Bronchial epithelial cell (primary cell): ENCODE results near the gene PRIM2. TPM values are rescaled to one million over a fixed set of nuclear protein-coding genes. Genes with fewer than 3 reads are reported as not detected.
"Not testable (repeated sequence)": the region's sequence is repeated elsewhere in the genome, so short reads cannot be mapped to it uniquely, and the experiment has no call there.

Experiments used
- DNase-seq: peaks from one replicate; pipeline ENCODE4 v3.0.0-alpha.2; 2010; ENCODE audit warnings: low read depth
- FAIRE-seq: peaks from 2 replicates; lab custom pipeline; 2011; peaks lifted over from hg19 to GRCh38; lab: Jason Lieb, UNC
- H3K27me3 ChIP-seq: 2 replicates; pipeline ENCODE4 v1.5.1; 2011; ENCODE audit warnings: low read length; ENCODE audit not compliant: control insufficient read depth, insufficient read depth
- H3K36me3 ChIP-seq: 2 replicates; pipeline ENCODE4 v1.5.1; 2011; ENCODE audit warnings: low read length; ENCODE audit not compliant: control insufficient read depth, insufficient read depth
- H3K4me3 ChIP-seq: 2 replicates; pipeline ENCODE4 v1.5.1; 2011; ENCODE audit warnings: mild to moderate bottlenecking, low read depth, low read length, control low read depth
- total RNA-seq: library from RNA; depleted of rRNA; stranded (reverse); fragments of >200 nt; gene quantifications from 2 replicates; pipeline ENCODE4 v1.2.1, GENCODE V29; 2014
- TF ChIP-seq, protein P1 (sequence below): IDR thresholded peaks from 2 replicates; pipeline ENCODE4 v1.5.1; 2011; ENCODE audit warnings: mild to moderate bottlenecking, moderate library complexity, low read length, control low read depth, inconsistent platforms; ENCODE audit not compliant: insufficient read depth, severe bottlenecking

PRIM2 gene
- total RNA-seq, 1 donor from 2014 or later = 14.7 TPM

- Histone ChIP-seq H3K27me3 (no peaks in the 10 kb centered on the region), H3K4me3 (no peak overlapping the region), H3K36me3 (no peaks in the 10 kb centered on the region)
- TF ChIP-seq, protein P1, sequence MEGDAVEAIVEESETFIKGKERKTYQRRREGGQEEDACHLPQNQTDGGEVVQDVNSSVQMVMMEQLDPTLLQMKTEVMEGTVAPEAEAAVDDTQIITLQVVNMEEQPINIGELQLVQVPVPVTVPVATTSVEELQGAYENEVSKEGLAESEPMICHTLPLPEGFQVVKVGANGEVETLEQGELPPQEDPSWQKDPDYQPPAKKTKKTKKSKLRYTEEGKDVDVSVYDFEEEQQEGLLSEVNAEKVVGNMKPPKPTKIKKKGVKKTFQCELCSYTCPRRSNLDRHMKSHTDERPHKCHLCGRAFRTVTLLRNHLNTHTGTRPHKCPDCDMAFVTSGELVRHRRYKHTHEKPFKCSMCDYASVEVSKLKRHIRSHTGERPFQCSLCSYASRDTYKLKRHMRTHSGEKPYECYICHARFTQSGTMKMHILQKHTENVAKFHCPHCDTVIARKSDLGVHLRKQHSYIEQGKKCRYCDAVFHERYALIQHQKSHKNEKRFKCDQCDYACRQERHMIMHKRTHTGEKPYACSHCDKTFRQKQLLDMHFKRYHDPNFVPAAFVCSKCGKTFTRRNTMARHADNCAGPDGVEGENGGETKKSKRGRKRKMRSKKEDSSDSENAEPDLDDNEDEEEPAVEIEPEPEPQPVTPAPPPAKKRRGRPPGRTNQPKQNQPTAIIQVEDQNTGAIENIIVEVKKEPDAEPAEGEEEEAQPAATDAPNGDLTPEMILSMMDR = peak; percentile 24
- DNase-seq (peak; percentile 28), FAIRE-seq (no peak)
Observed at GRCh38 chr6:57324538-57324937, 7.1 kb downstream of the PRIM2 start.

DNA sequence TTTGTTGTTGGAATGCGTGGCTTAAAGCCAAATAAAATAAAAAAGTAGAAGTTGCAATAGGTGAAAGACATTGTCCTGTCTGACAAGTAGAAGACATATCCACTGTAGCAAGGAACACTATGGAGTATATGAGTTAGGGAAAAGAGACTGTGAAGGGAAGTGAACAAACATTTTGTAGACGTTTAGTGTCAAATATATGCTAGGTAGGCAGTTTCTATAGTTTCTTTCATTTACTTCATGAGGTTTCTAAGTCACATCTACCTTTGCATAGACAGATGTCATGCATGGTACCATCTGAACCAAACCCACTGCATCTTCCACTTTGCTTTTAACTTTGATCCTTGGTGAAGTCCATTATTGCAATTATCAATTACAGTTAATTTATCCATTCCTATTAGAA lies 9.9 kb downstream of the PRIM2 start:
- Histone ChIP-seq H3K4me3 (no peak overlapping the region), H3K36me3 (no peaks in the 10 kb centered on the region), H3K27me3 (no peaks in the 10 kb centered on the region)
- TF ChIP-seq, protein P1 = no peak
- no peak for FAIRE-seq
- no peak for DNase-seq

DNA sequence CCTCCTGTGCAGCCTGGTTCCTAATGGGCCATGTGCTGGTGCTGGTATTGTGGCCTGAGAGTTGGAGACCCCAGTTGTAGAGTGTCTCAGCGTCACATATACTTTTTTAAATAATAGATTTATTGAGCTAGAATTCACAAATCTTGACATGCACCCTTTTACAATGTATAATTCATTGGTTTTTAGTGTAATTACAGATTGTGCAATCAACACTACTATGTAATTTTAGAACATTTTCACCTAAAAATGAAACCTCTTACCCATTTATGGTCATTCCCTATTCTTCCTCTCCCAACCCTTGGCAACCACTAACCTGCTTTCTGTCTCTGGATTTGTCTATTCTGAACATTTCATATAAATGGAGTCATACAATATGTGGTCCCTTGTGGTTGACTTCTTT lies 10.6 kb downstream of the PRIM2 start:
- DNase-seq (no peak), FAIRE-seq (no peak)
- TF ChIP-seq, protein P1 = no peak
- no peaks in the 10 kb centered on the region for H3K27me3 ChIP-seq
- H3K36me3 ChIP-seq = no peaks in the 10 kb centered on the region
- no peak overlapping the region for H3K4me3 ChIP-seq

- DNase-seq (no peak), FAIRE-seq (no peak)
- Histone ChIP-seq H3K36me3 (no peaks in the 10 kb centered on the region), H3K4me3 (no peak overlapping the region), H3K27me3 (no peaks in the 10 kb centered on the region)
- TF ChIP-seq, protein P1 = no peak
Observed at GRCh38 chr6:57329933-57330332, 12.5 kb downstream of the PRIM2 start.

DNA sequence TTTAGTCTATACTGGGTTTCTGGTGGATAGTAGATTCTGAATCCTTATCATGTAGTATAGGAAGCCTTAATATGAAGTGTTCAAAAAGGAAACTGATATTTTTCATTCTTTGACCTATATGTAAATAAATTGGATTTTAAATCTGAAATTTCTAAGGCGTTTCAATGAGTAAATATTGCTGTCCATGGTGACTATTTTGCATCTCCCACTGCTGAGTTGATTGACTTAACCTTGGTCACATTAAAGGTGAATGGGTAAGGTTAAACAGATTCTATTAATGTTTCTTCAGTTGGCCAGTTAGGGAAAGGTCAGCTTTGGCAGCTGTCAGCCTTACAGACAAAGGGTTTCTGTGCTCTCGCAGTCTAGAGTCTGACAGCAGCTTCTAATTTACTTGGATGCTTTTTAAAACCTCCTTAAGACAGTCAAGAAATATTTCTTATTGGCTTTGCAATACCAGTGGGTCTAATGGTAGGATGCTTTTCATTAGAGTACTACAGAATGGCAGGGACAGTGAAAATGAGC lies 24.8 kb downstream of the PRIM2 start:
- Histone ChIP-seq H3K4me3 (no peak overlapping the region), H3K36me3 (no peaks in the 10 kb centered on the region), H3K27me3 (no peaks in the 10 kb centered on the region)
- TF ChIP-seq, protein P1 = no peak
- FAIRE-seq (no peak), DNase-seq (no peak)

GRCh38 chr6:57343342-57343741 lies 25.9 kb downstream of the PRIM2 start:
- H3K27me3 ChIP-seq, H3K4me3 ChIP-seq, DNase-seq, FAIRE-seq, H3K36me3 ChIP-seq: not testable (repeated sequence)

- not testable (repeated sequence) for H3K36me3 ChIP-seq, H3K27me3 ChIP-seq, FAIRE-seq, H3K4me3 ChIP-seq, DNase-seq
Observed at GRCh38 chr6:57346715-57347114, 29.3 kb downstream of the PRIM2 start.

- not testable (repeated sequence) for FAIRE-seq, H3K36me3 ChIP-seq, H3K27me3 ChIP-seq, H3K4me3 ChIP-seq
- peak; percentile 33 for DNase-seq
Observed at GRCh38 chr6:57347597-57347996, 30.2 kb downstream of the PRIM2 start.

DNA sequence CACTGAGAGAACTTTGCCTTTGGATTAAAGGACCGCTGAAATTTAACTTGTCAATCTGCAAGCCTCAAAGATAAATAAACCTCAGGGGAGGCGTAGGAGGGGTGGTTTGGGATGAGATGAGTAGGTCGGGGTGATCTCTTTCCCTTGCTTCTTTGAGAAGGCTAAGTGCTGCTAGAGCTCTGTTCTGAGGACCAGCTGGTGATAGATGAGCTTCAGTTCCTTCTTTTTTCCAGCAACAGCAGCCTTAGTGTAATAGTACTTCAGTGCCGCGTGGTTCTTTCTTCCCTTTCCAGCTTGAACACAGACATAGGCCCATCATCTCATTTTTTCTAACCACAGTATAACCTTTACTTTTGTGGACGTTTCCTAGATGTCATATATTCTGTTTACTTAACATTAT lies 33.0 kb downstream of the PRIM2 start:
- DNase-seq, FAIRE-seq, H3K36me3 ChIP-seq, H3K4me3 ChIP-seq, H3K27me3 ChIP-seq: not testable (repeated sequence)

GRCh38 chr6:57352596-57352995 lies 35.2 kb downstream of the PRIM2 start:
- not testable (repeated sequence) for H3K27me3 ChIP-seq, DNase-seq, H3K36me3 ChIP-seq, FAIRE-seq, H3K4me3 ChIP-seq
